ENCODE results near the gene INTS3. TPM values are rescaled to one million over a fixed set of nuclear protein-coding genes. Genes with fewer than 3 reads are reported as not detected.
"Not testable (repeated sequence)": the region's sequence is repeated elsewhere in the genome, so short reads cannot be mapped to it uniquely, and the experiment has no call there.

The INTS3 gene
- total and polyA plus RNA-seq, 8 donors, result 50.5 to 131 (median 111) TPM

DNA sequence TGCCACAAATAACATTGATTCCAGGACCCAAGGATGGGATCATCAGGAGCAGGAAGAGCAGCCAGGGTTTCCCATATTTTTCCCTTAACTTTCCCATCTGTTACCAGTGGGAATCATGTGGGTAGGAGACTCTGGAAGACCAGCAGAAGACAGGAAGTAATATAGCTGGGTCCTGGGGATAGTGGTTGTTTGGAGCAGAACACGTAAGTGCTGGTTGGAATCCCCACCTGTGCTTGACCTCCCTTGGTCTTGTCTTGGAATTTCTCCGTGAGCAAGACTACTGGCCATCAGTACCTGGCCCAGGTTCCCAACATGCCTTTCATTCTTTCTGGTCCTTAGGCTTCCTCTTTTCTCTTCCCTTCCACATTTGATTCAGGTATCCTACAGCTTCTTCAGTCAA, 26.4 kb downstream of the INTS3 start:
- Histone ChIP-seq H3K4me1 (peaks cover 28 to 32% of the 10 kb centered on the region in 2 donors), H3K4me3 (no peak overlapping the region), H3K9me3 (no peaks in the 10 kb centered on the region), H3K27ac (no peak overlapping the region), H3K27me3 (no peaks in the 10 kb centered on the region), H3K36me3 (peaks cover 0 to 84% of the 10 kb centered on the region in 2 donors)
- TF ChIP-seq, protein P1, sequence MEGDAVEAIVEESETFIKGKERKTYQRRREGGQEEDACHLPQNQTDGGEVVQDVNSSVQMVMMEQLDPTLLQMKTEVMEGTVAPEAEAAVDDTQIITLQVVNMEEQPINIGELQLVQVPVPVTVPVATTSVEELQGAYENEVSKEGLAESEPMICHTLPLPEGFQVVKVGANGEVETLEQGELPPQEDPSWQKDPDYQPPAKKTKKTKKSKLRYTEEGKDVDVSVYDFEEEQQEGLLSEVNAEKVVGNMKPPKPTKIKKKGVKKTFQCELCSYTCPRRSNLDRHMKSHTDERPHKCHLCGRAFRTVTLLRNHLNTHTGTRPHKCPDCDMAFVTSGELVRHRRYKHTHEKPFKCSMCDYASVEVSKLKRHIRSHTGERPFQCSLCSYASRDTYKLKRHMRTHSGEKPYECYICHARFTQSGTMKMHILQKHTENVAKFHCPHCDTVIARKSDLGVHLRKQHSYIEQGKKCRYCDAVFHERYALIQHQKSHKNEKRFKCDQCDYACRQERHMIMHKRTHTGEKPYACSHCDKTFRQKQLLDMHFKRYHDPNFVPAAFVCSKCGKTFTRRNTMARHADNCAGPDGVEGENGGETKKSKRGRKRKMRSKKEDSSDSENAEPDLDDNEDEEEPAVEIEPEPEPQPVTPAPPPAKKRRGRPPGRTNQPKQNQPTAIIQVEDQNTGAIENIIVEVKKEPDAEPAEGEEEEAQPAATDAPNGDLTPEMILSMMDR (IDR thresholded peaks at IDR 0.05), result no peak
- DNase-seq (no peak), ATAC-seq (no peak)
- intact Hi-C loops (cut with DNase I), result no loop called here

DNA sequence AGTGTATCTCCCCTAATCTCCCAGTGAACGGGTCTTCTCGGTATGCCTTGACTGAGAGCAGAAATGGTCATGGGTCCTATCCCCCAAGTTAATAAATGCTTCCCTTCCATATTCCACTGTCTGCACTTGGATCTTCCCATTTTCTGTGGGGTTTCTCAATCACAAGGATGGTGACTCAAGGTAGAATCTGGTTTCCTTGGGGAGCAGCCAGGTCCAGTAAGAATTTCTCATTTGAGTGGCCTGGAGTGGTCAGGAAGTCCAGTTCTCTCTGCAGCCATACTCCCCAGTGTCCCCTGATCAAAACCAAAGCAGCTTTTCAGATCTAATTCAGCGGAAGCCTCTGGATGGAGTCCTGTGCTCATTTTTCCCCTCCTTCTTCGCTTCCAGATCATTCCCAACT, 32.6 kb downstream of the INTS3 start:
- Histone ChIP-seq H3K27me3 (no peaks in the 10 kb centered on the region), H3K27ac (no peak overlapping the region), H3K9me3 (no peaks in the 10 kb centered on the region), H3K4me1 (peaks cover 0 to 5% of the 10 kb centered on the region in 2 donors), H3K4me3 (no peak overlapping the region), H3K36me3 (peaks cover 0 to 100% of the 10 kb centered on the region in 2 donors)
- ATAC-seq (no peak), DNase-seq (no peak)
- TF ChIP-seq, protein P1 (IDR thresholded peaks at IDR 0.05), result no peak
- intact Hi-C loops (cut with DNase I), result no loop called here

DNA sequence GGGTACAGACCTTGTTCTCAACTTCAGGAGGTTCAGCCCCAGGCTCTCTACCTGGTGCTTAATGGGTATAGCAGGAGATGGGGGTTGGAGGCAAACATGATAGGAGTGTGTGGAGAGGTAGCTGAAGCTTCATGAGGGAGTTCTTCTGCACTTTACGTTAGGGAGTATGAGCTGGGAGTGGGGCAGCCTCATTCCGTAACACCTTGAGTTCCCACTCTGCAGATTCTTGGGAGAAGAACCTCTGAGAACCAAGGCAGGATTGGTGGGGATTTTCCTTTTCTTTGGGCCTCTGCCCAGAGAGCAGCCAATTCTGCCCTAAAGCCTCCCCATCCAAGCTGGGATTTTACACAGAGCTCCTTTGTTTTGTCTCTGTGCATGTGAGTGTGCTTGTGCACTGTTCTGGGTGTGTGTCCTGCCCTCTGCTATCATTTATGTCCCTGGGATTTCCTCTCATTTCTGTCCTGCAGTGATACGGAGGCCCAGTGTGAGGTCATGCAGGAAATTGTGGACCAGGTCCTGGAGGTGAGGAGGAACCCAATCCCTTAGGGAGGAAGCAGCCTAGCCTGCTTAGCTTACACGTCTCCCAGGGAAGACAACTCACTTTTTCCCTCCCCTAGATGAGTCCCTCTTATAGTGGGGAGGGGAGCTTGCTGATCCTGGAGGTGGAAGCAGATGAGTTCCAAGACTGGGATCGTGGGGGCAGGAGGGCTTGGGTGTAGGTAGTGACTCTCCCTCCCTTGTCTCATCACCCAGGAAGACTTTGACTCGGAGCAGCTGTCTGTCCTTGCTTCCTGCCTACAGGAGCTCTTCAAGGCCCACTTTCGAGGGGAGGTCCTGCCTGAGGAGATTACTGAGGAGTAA, 35.7 kb downstream of the INTS3 start:
- H3K36me3 ChIP-seq, result peaks cover 0 to 100% of the 10 kb centered on the region in 2 donors
- TF ChIP-seq, protein P1 (IDR thresholded peaks at IDR 0.05), result no peak
- ATAC-seq, result no peak

DNA sequence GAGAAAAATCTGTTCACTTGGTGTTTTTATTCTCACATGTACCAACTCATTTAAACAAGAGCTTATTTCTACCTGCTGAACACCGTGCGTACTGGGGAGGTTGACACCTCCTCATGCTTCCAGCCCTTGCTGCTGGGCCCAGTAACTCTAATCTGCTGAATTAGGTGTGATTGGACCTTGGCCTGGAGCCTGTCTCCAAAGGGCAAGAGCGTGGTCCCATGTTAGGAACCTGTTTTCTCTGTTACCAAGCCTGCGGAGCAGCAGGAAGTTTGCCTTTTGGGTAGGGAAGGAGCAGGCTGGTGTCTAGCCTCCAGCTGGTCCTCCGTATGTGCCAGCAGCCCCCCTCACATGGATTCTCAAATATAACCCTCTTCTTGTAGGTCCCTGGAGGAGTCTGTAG, 36.5 kb downstream of the INTS3 start:
- Histone ChIP-seq H3K9me3 (no peaks in the 10 kb centered on the region), H3K4me3 (no peak overlapping the region), H3K27ac (peak overlapping the region; percentile 29 to 51), H3K27me3 (no peaks in the 10 kb centered on the region), H3K36me3 (peaks cover 0 to 100% of the 10 kb centered on the region in 2 donors), H3K4me1 (peaks cover 0 to 23% of the 10 kb centered on the region in 2 donors)
- intact Hi-C loops (cut with DNase I), result no loop called here
- TF ChIP-seq, protein P1 (IDR thresholded peaks at IDR 0.05), result no peak
- DNase-seq (no peak), ATAC-seq (no peak)

More for the DNA sequence above, 35.7 kb downstream of the INTS3 start:
- no peaks in the 10 kb centered on the region for H3K9me3 ChIP-seq
- H3K4me3 ChIP-seq, result no peak overlapping the region
- peaks cover 0 to 15% of the 10 kb centered on the region in 2 donors for H3K4me1 ChIP-seq
- no peaks in the 10 kb centered on the region for H3K27me3 ChIP-seq
- H3K27ac ChIP-seq, result peak overlapping the region; percentile 29 to 51
- no peak for DNase-seq
- intact Hi-C loops (cut with DNase I), result no loop called here

DNA sequence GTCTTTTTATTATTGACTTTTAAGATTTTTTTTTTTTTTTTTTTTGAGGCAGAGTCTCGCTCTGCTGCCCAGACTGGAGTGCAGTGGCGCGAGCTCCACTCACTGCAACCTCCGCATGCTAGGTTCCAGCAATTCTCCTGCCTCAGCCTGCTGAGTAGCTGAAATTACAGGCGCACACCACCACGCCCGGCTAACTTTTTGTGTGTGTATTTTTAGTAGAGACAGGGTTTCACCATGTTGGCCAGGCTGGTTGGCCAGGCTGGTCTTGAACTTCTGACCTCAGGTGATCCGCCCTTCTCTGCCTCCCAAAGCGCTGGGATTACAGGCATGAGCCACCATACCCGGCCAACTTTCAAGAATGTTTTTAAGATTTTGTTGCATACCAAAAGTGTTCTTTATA, 38.8 kb downstream of the INTS3 start:
- H3K27me3 ChIP-seq; DNase-seq; H3K4me3 ChIP-seq; H3K9me3 ChIP-seq; intact Hi-C loops (cut with DNase I); H3K27ac ChIP-seq; ATAC-seq: not testable (repeated sequence)
- peaks cover 0 to 42% of the 10 kb centered on the region in 2 donors for H3K4me1 ChIP-seq
- H3K36me3 ChIP-seq, result peaks cover 0 to 95% of the 10 kb centered on the region in 2 donors

Data from left lung (tissue), 10 donors.